ENCODE data around the gene KLHDC2. TPM values are rescaled to one million over a fixed set of nuclear protein-coding genes. Genes with fewer than 3 reads are reported as not detected.

KLHDC2 gene
- total RNA-seq, 4 donors from 2014 or later, result 101 to 165 (median 133) TPM

Other genes with a start within 250 kb of the KLHDC2 start
- 1,000 to 10,000 TPM; 1,423 to 9,553 (median 5,247) TPM for gene RPS29, start 181.8 kb upstream of the KLHDC2 start, total RNA-seq
- gene LRR1, start 169.2 kb upstream of the KLHDC2 start, total RNA-seq, result 1 to 10 TPM; 5.2 to 8.9 (median 6.9) TPM
- gene RPL36AL, start 147.5 kb upstream of the KLHDC2 start, total RNA-seq, result 100 to 1,000 TPM; 119 to 348 (median 175) TPM
- gene MGAT2, start 147.4 kb upstream of the KLHDC2 start, total RNA-seq, result 10 to 100 TPM; 23.8 to 26.7 (median 25.6) TPM
- 10 to 100 TPM in 2 of 4 donors, 1 to 10 TPM in 2; 5.6 to 15.3 (median 11.5) TPM for gene DNAAF2, start 132.9 kb upstream of the KLHDC2 start, total RNA-seq
- 1 to 10 TPM in 3 of 4 donors, under 1 TPM in 1; 0.33 to 3.1 (median 2.2) TPM for gene POLE2, start 79.9 kb upstream of the KLHDC2 start, total RNA-seq
- 10 to 100 TPM in 3 of 4 donors, 1 to 10 TPM in 1; 9.2 to 16.3 (median 12.4) TPM for gene KLHDC1, start 75.0 kb upstream of the KLHDC2 start, total RNA-seq
- 100 to 1,000 TPM in 3 of 4 donors, 10 to 100 TPM in 1; 93.9 to 170 (median 118) TPM for gene NEMF, start 84.6 kb downstream of the KLHDC2 start, total RNA-seq
- 10 to 100 TPM; 35.6 to 59.4 (median 48.5) TPM for gene ARF6, start 124.9 kb downstream of the KLHDC2 start, total RNA-seq

Measured in thyroid gland (tissue), 4 donors.